Urothelium cell line (cell line): ENCODE measurements around the gene COL5A3.
"Not testable (repeated sequence)": the region's sequence is repeated elsewhere in the genome, so short reads cannot be mapped to it uniquely, and the experiment has no call there.

ENCODE experiments used
- DNase-seq: peaks from one replicate; pipeline ENCODE4 v3.0.0; 2011; ENCODE audit warnings: low spot score, mixed read lengths
- FAIRE-seq: peaks from 2 replicates; lab custom pipeline; 2011; peaks lifted over from hg19 to GRCh38; lab: Jason Lieb, UNC

The COL5A3 gene

GRCh38 chr19:9972103-9972502 is 38.2 kb downstream of the COL5A3 start:
- no peak for FAIRE-seq

GRCh38 chr19:9971166-9971897 is 39.0 kb downstream of the COL5A3 start:
- no peak for DNase-seq
- FAIRE-seq = no peak

More at GRCh38 chr19:9972103-9972502, 38.2 kb downstream of the COL5A3 start:
- no peak for DNase-seq

GRCh38 chr19:9970481-9970880 is 39.8 kb downstream of the COL5A3 start:
- DNase-seq (no peak), FAIRE-seq (no peak)

GRCh38 chr19:9969688-9969975 is 40.7 kb downstream of the COL5A3 start:
- FAIRE-seq = no peak
- DNase-seq = no peak

- DNase-seq = no peak
- no peak for FAIRE-seq
Observed at GRCh38 chr19:9968820-9969687, 41.2 kb downstream of the COL5A3 start.

- DNase-seq = no peak
- FAIRE-seq = no peak
Observed at GRCh38 chr19:9967326-9967725, 43.0 kb downstream of the COL5A3 start.

GRCh38 chr19:9966448-9966847 is 43.9 kb downstream of the COL5A3 start:
- DNase-seq = no peak
- FAIRE-seq = no peak

GRCh38 chr19:9966024-9966423 is 44.3 kb downstream of the COL5A3 start:
- DNase-seq (no peak), FAIRE-seq (no peak)

- no peak for DNase-seq
- no peak for FAIRE-seq
Observed at GRCh38 chr19:9962623-9963290, 47.5 kb downstream of the COL5A3 start.

- FAIRE-seq = no peak
- DNase-seq = no peak
Observed at GRCh38 chr19:9961103-9961502, 49.2 kb downstream of the COL5A3 start.

- DNase-seq (no peak), FAIRE-seq (no peak)
Observed at GRCh38 chr19:9958379-9958821, 51.9 kb downstream of the COL5A3 start.

GRCh38 chr19:9956956-9957355 is 53.3 kb downstream of the COL5A3 start:
- DNase-seq (no peak), FAIRE-seq (no peak)

GRCh38 chr19:9953802-9954542 is 56.3 kb downstream of the COL5A3 start:
- DNase-seq (no peak), FAIRE-seq (no peak)

GRCh38 chr19:9952276-9952675 is 58.0 kb downstream of the COL5A3 start:
- FAIRE-seq = no peak
- DNase-seq = no peak

GRCh38 chr19:9947441-9947840 is 62.9 kb downstream of the COL5A3 start:
- no peak for FAIRE-seq

GRCh38 chr19:9946528-9947125 is 63.7 kb downstream of the COL5A3 start:
- DNase-seq, FAIRE-seq: not testable (repeated sequence)

More at GRCh38 chr19:9947441-9947840, 62.9 kb downstream of the COL5A3 start:
- DNase-seq = no peak

GRCh38 chr19:9945319-9945966 is 64.9 kb downstream of the COL5A3 start:
- FAIRE-seq = peak; percentile 30
- DNase-seq = peak; percentile 82

GRCh38 chr19:9943744-9944143 is 66.6 kb downstream of the COL5A3 start:
- DNase-seq (no peak), FAIRE-seq (no peak)

GRCh38 chr19:9941671-9942070 is 68.6 kb downstream of the COL5A3 start:
- no peak for FAIRE-seq

GRCh38 chr19:9941231-9941630 is 69.1 kb downstream of the COL5A3 start:
- DNase-seq = no peak
- FAIRE-seq = no peak

More at GRCh38 chr19:9941671-9942070, 68.6 kb downstream of the COL5A3 start:
- DNase-seq = no peak
